Gastroesophageal sphincter (tissue), 3 donors: ENCODE data around the gene TRHDE.

Experiments used
- CTCF ChIP-seq, 4 experiments: fragments of 200-600 bp in 2 of 4; fragments of 450-650 bp in 2 of 4; sonication (generic) in 1 of 4; IDR thresholded peaks; one replicate each; pipeline ENCODE4 v1.5.1; 2017 to 2019; ENCODE audit warnings: antibody characterized with exemption in 4 of 4, mild to moderate bottlenecking in 2 of 4, moderate library complexity in 2 of 4
- EP300 ChIP-seq: sonication (generic); formaldehyde crosslinking; IDR thresholded peaks from one replicate; pipeline ENCODE4 v1.6.1; 2017; ENCODE audit warnings: antibody characterized with exemption, mild to moderate bottlenecking
- POLR2A ChIP-seq, 2 donors: fragments of 450-650 bp; IDR thresholded peaks; one replicate each; pipeline ENCODE4 v1.6.1; 2017; ENCODE audit warnings: antibody characterized with exemption in 2 of 2, mild to moderate bottlenecking in 2 of 2, moderate library complexity in 1 of 2
- POLR2AphosphoS5 ChIP-seq: sonication (generic); formaldehyde crosslinking; IDR thresholded peaks from one replicate; pipeline ENCODE4 v1.6.1; 2017; ENCODE audit warnings: antibody characterized with exemption

- TF ChIP-seq POLR2A (IDR thresholded peaks at IDR 0.05) (no peak), CTCF (IDR thresholded peaks at IDR 0.05) (no peak), EP300 (no peak), POLR2AphosphoS5 (no peak)
Observed at GRCh38 chr12:72261885-72262284, 10.3 kb upstream of the TRHDE start.
